Effector CD4-positive, alpha-beta T cell (primary cell): ENCODE data around the gene MGARP.

Experiments used
- DNase-seq: peaks from one replicate; pipeline ENCODE4 v3.0.0-alpha.2; 2020

Gene MGARP

GRCh38 chr4:139243448-139244365, 36.3 kb downstream of the MGARP start:
- no peak for DNase-seq

GRCh38 chr4:139242511-139243051, 37.4 kb downstream of the MGARP start:
- DNase-seq, result no peak

GRCh38 chr4:139241784-139242151, 38.3 kb downstream of the MGARP start:
- no peak for DNase-seq

- DNase-seq, result no peak
Observed at GRCh38 chr4:139241086-139241783, 38.8 kb downstream of the MGARP start.

- DNase-seq, result no peak
Observed at GRCh38 chr4:139239127-139239772, 40.8 kb downstream of the MGARP start.

- no peak for DNase-seq
Observed at GRCh38 chr4:139234253-139234652, 45.8 kb downstream of the MGARP start.

- no peak for DNase-seq
Observed at GRCh38 chr4:139229534-139230039, 50.4 kb downstream of the MGARP start.

- no peak for DNase-seq
Observed at GRCh38 chr4:139227729-139228404, 52.2 kb downstream of the MGARP start.

- no peak for DNase-seq
Observed at GRCh38 chr4:139223682-139224317, 56.2 kb downstream of the MGARP start.

- no peak for DNase-seq
Observed at GRCh38 chr4:139222215-139222614, 57.8 kb downstream of the MGARP start.

- DNase-seq, result no peak
Observed at GRCh38 chr4:139221687-139222086, 58.3 kb downstream of the MGARP start.

GRCh38 chr4:139219450-139220055, 60.5 kb downstream of the MGARP start:
- DNase-seq, result no peak
